Fibroblast of lung (primary cell): ENCODE results near the gene NECTIN1. TPM values are rescaled to one million over a fixed set of nuclear protein-coding genes. Genes with fewer than 3 reads are reported as not detected.
A peak's percentile ranks its signal among the peaks of the same experiment; 100 is the strongest.

Experiments
- DNase-seq, 2 donors: peaks; one replicate each; pipeline versions ENCODE4 v3.0.0 to v3.0.0-alpha.2; 2010; ENCODE audit warnings: low read depth in 2 of 2
- H2AFZ ChIP-seq: 2 replicates; pipeline ENCODE4 v1.5.1; 2012; ENCODE audit warnings: low read length, control low read depth, inconsistent platforms
- H3K27ac ChIP-seq: 2 replicates; pipeline ENCODE4 v1.5.1; 2011; ENCODE audit warnings: low read length, control low read depth; ENCODE audit not compliant: insufficient read depth
- H3K27me3 ChIP-seq: 2 replicates; pipeline ENCODE4 v1.5.1; 2011; ENCODE audit warnings: mild to moderate bottlenecking, low read length; ENCODE audit not compliant: control insufficient read depth, insufficient read depth
- H3K36me3 ChIP-seq: 2 replicates; pipeline ENCODE4 v1.5.1; 2011; ENCODE audit warnings: low read length; ENCODE audit not compliant: control insufficient read depth, insufficient read depth
- H3K4me1 ChIP-seq: 2 replicates; pipeline ENCODE4 v1.5.1; 2011; ENCODE audit warnings: low read length; ENCODE audit not compliant: control insufficient read depth, insufficient read depth; ENCODE audit errors: extremely low read depth
- H3K4me2 ChIP-seq: 2 replicates; pipeline ENCODE4 v1.5.1; 2011; ENCODE audit warnings: low read length, control low read depth; ENCODE audit not compliant: insufficient read depth; ENCODE audit errors: extremely low read depth
- H3K4me3 ChIP-seq, 4 experiments: fragments of 200-600 bp in 1 of 4; sonication (generic) in 1 of 4; replicated peaks in 1 of 4; 2 replicates each; pipeline ENCODE4 v1.5.1; 2011 to 2016; ENCODE audit warnings: low read length in 4 of 4, low read depth in 3 of 4, mild to moderate bottlenecking in 3 of 4, control low read depth in 2 of 4, inconsistent platforms in 1 of 4, mixed read lengths in 1 of 4; ENCODE audit not compliant: insufficient read depth in 1 of 4; ENCODE audit errors: control extremely low read depth in 1 of 4
- H3K79me2 ChIP-seq: 2 replicates; pipeline ENCODE4 v1.5.1; 2012; ENCODE audit warnings: mild to moderate bottlenecking, low read length, inconsistent platforms; ENCODE audit not compliant: control insufficient read depth, insufficient read depth
- H3K9ac ChIP-seq: 2 replicates; pipeline ENCODE4 v1.5.1; 2011; ENCODE audit warnings: mild to moderate bottlenecking, low read length, control low read depth; ENCODE audit not compliant: insufficient read depth
- H3K9me3 ChIP-seq: 2 replicates; pipeline ENCODE4 v1.5.1; 2012; ENCODE audit warnings: low read depth, low read length; ENCODE audit not compliant: control insufficient read depth, insufficient read depth
- H4K20me1 ChIP-seq: 2 replicates; pipeline ENCODE4 v1.5.1; 2011; ENCODE audit warnings: low read length; ENCODE audit not compliant: control insufficient read depth, insufficient read depth; ENCODE audit errors: extremely low read depth
- CTCF ChIP-seq, 2 donors: IDR thresholded peaks in 1 of 2; conservative IDR thresholded peaks in 1 of 2; 1 replicate in 1 of 2; 2 replicates in 1 of 2; pipeline ENCODE4 v1.5.1; 2011 to 2012; ENCODE audit warnings: low read length in 2 of 2, control low read depth in 1 of 2, inconsistent platforms in 1 of 2, low read depth in 1 of 2, mild to moderate bottlenecking in 1 of 2
- EZH2 ChIP-seq: IDR thresholded peaks from 2 replicates; pipeline ENCODE4 v1.5.1; 2012; ENCODE audit warnings: low read length, control low read depth, mild to moderate bottlenecking; ENCODE audit errors: missing control alignments
- polyA plus RNA-seq, 2 donors: library from polyadenylated mRNA; depleted of rRNA in 1 of 2; stranded (reverse) in 1 of 2; unstranded in 1 of 2; fragments of >200 nt; gene quantifications; 2 replicates each; pipeline ENCODE4 v1.2.1, GENCODE V29; 2011 to 2012; ENCODE audit warnings: missing spikeins in 1 of 2
- total RNA-seq: library from RNA; depleted of rRNA; stranded (reverse); fragments of >200 nt; gene quantifications from 2 replicates; pipeline ENCODE4 v1.2.1, GENCODE V29; 2014

NECTIN1 gene
- total and polyA plus RNA-seq, 2 donors (not counting 1 experiment from before 2014, with no cell fraction given) = 2.0 to 2.8 TPM

DNA sequence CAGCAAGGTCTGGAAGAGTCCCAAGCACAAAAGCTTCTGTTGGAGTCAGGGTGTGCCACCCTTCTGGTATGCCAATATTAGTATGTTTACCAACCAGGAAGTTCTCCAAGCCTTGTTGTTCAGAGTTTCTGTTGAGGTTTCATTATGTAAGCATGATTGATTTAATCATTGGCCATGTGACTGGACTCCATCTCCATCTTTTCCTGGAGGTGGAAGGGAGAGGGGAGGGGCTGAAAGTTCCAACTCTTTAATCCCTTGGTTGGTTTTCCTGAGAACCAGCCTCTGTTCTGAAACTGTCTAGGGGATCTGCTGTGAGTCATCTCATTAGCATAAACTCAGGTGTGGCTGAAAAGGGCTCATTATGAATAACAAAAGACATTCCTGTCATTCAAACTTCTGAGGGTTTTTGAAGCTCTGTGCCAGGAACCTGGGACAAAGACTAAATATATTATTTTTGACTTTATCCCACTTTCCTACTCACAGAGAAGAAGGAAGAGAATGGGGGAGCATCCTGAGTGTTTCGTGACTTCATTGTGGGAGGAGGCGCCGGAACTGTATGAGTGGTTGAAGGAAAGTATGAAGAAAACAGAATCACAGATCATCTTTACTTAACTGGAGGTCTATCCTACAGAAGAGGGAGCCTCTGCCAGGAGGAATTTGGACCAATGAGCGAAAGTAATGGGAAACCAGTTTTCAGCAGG is 138.2 kb downstream of the NECTIN1 start:
- Histone ChIP-seq H4K20me1 (no peaks in the 10 kb centered on the region), H3K9me3 (no peaks in the 10 kb centered on the region), H3K36me3 (no peaks in the 10 kb centered on the region), H2AFZ (no peak overlapping the region), H3K4me1 (peaks cover 15% of the 10 kb centered on the region), H3K4me2 (no peak overlapping the region), H3K27ac (no peak overlapping the region), H3K79me2 (no peaks in the 10 kb centered on the region), H3K27me3 (no peaks in the 10 kb centered on the region), H3K9ac (no peak overlapping the region), H3K4me3 (no peak overlapping the region)
- DNase-seq = peak in 1 of 2 donors; percentile 80
- TF ChIP-seq EZH2 = no peak
- no peak for TF ChIP-seq CTCF (conservative IDR thresholded peaks at IDR 0.05 in 1 of 2, IDR thresholded peaks at IDR 0.05 in 1 of 2; ENCODE audit: low read depth in 1 of 2, low read length in 2 of 2)

DNA sequence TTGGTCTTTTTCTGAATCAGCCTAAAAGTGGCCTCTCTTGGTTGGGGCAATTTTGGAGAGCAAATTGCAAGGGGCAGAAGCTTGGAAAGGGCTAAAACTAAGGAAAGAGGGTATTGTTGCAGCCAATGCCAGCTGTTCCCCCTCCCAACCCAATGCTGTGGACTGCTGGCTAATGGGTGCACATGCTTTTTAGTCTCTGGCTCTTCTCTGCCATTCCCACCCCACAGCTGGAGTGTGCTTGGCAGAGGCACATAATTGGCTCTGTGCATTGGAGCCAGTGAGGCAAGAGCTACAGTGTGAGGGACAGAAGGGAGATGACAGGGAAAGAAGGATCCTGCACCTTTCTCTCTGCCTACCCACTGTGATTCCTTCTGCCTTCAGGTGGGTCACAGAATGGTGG is 140.0 kb downstream of the NECTIN1 start:
- Histone ChIP-seq H2AFZ (no peak overlapping the region), H4K20me1 (no peaks in the 10 kb centered on the region), H3K27me3 (no peaks in the 10 kb centered on the region), H3K9ac (no peak overlapping the region), H3K9me3 (no peaks in the 10 kb centered on the region), H3K79me2 (no peaks in the 10 kb centered on the region), H3K27ac (no peak overlapping the region), H3K4me3 (no peak overlapping the region), H3K4me2 (no peak overlapping the region), H3K4me1 (peaks cover 6% of the 10 kb centered on the region), H3K36me3 (no peaks in the 10 kb centered on the region)
- no peak for DNase-seq
- TF ChIP-seq CTCF (conservative IDR thresholded peaks at IDR 0.05 in 1 of 2, IDR thresholded peaks at IDR 0.05 in 1 of 2; ENCODE audit: low read depth in 1 of 2, low read length in 2 of 2) (no peak), EZH2 (no peak)
